HG03439 (cell line): ENCODE results near the gene ITGBL1.

ENCODE experiments used
- ATAC-seq: cut with Tn5 transposase; IDR thresholded peaks from one replicate; pipeline ENCODE4 v1.9.1; 2021; ENCODE audit warnings: mild to moderate bottlenecking, moderate library complexity; ENCODE audit not compliant: unreplicated experiment

Gene ITGBL1

DNA sequence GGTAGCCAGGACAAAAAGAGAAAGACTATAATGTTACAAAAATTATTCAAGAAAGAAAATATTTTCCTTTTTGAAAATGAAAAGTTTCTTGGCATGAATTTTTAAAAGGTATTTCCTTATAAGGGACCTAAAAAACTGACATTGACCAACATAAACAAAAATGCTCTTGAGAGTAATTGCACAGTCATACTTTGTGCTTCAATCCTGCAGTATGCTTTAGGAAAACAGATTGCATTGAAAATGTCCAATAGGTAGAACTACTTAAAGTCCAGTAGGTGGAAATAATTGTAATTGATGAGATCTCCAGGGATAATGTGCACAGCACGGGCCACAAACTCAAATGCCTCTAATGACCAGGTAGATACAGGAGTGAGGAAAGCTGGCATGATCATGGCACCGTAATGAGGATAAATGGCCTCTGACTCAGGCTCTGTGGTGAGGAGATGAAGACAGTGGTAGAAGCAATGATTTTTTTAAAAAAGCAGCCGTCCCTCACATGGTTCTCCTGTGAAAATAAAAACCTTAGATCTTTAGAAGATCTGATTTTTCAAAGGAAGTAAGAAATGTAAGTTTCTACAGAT lies 278.0 kb downstream of the ITGBL1 start:
- ATAC-seq: no peak

- no peak for ATAC-seq
These were observed 284.1 kb downstream of the ITGBL1 start for GRCh38 chr13:101736566-101736965.

DNA sequence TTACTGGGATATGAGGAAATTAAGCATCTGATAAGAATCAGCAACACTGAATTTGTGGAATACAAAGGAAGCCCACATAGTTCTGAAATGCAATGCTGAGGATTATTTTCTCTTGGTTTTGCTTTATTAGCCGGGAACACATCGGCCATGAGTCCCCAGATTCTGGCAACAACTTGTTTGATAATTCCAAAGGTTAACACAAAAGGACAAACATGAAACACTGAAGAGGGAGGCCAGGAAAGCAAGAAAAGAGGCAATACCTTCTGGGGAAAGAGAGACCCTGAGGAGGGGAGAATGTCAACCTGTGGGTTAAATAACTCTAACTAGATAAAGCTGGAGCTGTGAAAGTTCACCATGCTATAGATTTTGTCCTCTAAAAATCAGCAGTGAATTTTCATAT lies 285.9 kb downstream of the ITGBL1 start:
- ATAC-seq: no peak

GRCh38 chr13:101739382-101740178 lies 287.1 kb downstream of the ITGBL1 start:
- peak; percentile 78 for ATAC-seq

- no peak for ATAC-seq
These were observed 294.0 kb downstream of the ITGBL1 start for GRCh38 chr13:101746513-101746912.

DNA sequence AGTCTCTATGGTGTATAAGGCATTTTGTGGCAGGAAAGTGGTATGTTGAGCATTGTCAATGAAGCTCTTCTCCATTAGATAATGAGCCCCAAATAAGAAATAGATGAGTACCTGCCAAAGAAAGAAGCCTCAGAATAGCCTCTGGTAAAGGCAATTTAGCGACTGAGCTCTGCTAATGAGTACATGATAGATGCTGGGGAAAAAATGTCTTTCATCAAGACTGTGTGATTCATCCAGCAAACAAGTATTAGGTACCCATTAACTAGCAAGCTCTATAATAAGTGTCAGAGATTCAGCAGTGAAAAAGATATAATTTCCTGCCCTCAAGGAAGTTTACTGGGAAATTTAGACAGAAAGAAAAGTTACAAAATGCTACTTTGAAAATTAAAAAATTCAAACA lies 294.6 kb downstream of the ITGBL1 start:
- no peak for ATAC-seq

DNA sequence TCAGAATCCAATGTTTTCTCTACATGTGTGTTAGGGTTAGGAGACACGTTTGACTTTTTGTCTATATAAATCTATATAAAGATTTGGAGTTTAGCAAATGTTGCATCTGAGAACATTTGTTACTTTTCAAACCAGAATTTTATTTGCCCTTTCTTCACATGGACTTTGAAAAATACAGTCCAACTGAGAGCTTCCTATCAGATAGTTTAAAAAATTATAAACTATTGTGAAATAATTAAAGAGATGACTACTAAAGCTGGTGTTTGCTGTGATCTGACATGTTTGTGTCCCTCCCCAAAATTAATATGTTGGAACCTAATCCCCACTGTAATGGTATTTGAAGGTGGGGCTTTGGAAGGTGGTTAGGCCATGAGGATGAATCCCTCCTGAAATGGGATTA lies 297.1 kb downstream of the ITGBL1 start:
- no peak for ATAC-seq

- peak; percentile 69 for ATAC-seq
These were observed 299.0 kb downstream of the ITGBL1 start for GRCh38 chr13:101751488-101751887.

- no peak for ATAC-seq
These were observed 300.0 kb downstream of the ITGBL1 start for GRCh38 chr13:101752432-101752831.

DNA sequence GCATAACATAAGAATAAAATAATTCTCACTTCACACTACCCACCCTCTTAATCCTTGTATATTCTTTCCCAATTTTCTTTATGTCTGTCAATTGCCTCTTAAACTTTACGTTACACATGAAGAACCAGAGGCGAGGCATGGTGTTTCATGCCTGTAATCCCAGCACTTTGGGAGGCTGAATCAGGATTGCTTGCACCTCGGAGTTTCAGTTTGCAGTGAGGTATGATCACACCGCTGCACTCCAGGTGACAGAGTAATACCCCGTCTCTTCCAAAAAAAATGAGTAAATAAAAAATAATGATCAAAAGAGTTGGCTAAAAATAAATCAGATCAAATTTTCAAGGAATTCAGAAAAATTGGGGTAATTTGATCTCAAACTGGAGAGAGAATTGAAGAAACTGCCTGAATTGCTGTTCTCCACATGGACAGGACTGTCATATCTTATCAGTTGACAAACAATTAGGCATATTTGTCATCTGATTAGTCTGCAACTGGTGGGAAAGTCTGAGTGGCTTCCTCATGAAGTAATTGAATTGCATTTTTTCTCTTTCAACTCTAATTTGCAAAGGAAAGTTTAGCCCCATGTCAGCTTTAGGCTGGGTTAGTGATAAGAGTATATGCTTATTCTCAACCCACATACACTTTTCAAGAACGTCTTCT lies 302.9 kb downstream of the ITGBL1 start:
- no peak for ATAC-seq

GRCh38 chr13:101757446-101758039 lies 305.1 kb downstream of the ITGBL1 start:
- peak; percentile 80 for ATAC-seq

DNA sequence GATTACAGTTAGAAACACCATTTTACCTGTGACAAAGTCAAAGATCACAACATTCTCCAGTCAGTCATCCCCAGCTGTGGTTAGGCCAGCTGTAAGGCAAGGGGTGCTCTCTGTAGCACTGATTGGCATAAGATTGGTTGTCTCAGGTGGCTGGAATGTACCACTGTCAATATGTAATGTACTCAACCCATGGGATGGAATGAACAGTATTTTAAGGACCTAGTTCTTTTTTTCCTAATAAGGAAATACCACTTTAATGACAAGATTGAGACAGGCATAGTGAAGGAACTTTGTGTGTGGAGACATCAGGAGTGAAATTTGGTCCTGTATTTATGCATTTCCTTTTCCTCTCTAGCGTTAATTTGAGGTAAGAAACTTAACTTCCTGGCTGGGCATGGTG lies 310.7 kb downstream of the ITGBL1 start:
- no peak for ATAC-seq
